ENCODE results near the gene FIZ1.

Gene FIZ1

DNA sequence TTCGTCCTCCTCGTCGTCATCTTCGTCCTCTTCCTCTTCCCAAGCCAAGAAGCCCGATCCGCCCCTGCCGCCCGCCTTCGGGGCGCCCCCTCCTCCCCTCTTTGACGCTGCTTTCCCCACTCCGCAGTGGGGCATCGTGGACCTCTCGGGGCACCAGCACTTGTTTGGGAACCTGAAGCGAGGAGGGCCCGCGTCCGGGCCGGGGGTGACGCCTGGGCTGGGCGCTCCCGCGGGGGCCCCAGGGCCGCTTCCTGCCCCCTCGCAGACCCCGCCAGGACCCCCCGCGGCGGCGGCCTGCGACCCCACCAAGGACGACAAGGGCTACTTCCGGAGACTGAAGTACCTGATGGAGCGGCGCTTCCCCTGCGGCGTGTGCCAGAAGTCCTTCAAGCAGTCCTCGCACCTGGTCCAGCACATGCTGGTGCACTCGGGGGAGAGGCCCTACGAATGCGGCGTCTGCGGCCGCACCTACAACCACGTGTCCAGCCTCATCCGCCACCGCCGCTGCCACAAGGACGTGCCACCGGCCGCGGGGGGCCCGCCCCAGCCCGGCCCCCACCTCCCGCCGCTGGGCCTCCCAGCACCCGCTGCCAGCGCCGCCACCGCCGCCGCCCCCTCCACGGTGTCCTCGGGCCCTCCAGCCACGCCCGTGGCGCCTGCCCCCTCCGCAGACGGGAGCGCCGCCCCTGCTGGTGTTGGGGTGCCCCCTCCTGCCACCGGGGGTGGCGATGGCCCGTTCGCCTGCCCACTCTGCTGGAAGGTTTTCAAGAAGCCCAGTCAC is 14.8 kb upstream of the FIZ1 start:
- no peak for DNase-seq (ENCODE audit: low read depth)

DNA sequence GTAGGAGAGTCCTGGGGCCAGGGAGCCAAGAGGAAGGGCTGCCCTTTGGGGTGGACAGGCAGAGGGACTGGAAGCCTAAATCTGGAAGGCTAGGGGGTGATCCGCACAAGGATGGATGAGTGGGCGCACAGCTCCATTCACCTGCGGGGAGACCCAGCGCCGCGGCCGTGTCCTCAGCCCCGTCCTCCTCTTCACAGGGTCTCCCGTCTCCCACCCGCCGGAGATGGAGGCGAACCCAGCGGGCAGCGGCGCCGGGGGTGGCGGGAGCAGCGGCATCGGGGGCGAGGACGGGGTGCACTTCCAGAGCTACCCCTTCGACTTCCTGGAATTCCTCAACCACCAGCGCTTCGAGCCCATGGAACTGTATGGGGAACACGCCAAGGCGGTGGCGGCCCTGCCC is 14.1 kb upstream of the FIZ1 start:
- DNase-seq (ENCODE audit: low read depth) = no peak

DNA sequence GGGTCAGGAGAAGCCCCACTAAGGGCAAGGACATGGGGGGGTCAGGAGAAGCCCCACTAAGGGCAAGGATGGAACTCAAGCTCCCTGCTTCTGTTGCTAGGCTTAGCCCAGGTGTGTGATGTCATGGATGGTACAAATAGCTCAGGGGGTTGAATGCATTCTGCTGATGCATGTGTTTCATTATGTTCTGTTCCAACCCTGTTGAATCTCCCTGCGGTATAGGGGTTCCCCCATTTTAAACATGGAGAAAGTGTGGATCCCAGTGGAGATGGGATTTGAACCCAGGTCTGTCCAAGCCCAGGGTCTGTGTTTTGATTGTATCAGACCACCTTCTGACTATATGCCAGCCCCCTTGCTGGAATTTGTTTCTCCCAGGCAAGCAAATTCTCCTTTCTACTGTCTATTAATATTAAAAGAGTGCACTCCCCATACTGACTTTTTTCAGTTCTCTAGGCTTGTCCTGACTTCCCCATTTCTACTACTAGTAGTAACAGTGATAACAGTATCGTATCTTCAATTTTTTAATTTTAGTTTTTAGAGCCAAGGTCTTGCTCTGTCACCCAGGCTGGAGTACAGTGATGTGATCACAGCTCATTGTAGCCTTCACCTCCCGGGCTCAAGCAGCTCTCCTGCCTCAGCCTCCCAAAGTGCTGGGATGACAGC is 12.8 kb upstream of the FIZ1 start:
- DNase-seq (ENCODE audit: low read depth) = no peak

DNA sequence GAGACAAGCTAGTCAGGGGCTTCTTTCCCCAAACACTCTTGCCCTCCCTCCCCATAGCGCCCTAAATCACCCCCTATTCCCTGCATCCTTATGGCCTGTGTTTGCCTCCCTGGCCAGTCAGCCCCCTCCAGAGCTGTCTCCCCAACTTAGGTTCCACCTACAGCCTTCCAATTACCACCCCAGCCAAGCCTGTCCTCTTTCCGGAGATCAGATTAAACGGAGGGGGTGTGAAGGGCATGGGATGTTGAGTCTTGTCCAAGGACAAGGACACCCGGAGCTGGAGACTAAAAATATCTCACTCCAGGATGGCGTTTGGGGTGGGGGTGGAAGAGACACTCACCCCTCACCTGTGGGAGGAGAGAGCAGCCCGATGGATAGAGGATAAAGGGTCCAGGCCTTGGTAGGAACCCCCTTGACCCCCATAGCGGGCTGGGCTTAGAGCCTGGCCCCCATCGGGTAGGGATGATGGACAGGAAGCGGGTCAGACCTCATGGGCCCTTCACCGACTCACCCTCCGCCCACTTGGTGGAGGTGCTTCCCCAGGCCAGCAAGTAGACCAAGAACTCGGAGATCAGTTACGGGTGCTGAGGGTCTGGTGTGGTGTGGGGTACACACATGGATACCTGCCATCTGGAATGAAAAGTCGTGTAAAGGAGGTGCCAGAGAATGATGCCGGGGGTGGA is 12.1 kb upstream of the FIZ1 start:
- DNase-seq (ENCODE audit: low read depth) = no peak

DNA sequence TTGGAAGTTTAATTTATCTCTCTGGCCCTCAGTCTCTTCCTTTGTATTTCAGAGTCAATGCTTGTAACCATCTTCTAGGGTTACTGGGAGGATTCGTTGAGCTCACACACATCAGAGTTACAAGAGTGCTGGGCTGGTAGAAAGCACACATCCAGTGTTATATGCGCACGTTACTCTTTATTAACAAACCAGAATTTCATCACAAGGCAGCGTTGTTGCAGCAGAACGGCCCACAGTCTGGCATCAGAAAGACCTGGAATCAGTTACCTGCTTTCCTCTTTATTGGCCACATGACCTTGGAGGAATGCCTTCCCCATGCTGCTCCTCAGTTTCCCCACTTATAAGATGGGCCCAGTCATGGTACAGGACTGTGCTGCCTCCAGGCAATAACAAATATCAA is 10.0 kb upstream of the FIZ1 start:
- DNase-seq (ENCODE audit: low read depth) = no peak

DNA sequence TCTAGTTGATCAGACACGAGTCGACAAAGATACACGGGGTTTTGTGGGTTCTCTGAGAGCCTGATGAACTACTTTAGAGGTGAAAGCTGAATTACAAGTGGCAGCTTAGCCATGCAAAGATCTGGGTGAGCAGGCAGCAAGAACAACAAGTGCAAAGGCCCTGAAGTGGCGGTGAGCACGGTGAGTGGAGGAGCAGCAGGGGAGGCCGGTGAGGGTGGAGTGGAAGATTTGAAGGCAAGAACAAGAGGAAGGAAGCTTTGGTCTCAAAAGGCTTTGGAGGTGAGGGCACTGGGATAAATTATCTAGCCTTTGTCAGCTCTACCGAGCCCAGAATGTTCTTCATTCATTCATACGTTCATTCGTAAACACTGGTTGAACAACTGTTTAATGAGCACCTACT is 7.5 kb upstream of the FIZ1 start:
- DNase-seq (ENCODE audit: low read depth) = no peak

DNA sequence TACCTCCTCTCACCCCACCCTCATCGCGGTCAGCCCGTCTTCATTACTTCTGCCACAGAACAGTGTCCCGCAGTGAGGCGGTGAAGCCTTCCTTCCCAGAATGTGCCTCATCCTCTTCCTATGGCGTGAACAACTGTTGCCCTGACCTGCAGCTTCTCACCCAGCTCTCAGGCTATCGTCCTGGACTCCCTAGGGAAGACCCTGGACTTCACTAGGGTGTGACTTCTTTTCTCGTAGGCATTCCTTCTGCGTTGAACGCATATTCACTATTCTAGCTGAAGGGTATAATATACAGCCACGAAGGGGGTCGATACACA is 7.1 kb upstream of the FIZ1 start:
- DNase-seq (ENCODE audit: low read depth) = no peak

DNA sequence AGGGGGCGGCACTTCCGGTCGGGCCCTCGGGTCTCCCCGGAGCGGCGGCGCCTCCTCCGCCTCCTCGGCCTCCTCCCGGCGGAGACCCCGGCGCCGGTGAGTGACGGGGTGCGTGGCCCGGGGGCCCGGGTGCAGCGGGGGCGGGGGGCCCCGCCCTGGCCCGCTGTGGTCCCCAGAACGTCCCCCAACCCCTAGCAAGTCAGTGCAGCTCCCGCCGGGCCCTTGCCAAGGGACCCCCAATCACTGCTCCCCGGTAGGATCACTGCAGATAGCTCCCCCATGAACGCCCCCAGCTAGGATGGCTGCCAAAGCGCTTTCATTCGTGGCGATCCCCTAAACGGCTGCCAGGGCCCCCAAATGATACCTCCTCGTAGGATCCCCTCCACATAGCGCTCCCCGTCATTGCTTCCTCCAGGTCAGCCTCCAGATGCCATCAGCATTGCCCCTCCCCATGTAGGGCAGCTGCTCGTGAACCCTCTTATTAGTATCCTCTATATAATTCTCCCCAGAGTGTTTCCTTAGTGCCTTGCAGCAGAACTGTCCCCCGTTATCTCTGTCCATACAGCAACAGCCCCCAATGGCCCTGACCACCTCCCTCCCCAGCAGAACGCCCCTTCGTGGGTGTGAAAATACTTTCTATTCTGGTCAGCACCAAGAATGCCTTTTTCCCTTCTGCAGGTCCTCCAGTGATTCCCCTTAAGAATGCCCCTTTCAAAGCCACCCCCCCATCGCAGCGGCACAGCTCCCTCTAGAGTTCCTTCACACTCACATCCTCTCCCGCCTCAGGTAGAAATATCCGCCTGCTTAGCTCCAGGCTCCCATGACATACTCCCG is 6.5 kb upstream of the FIZ1 start, which contains the start of gene ZNF865:
TSS of gene ZNF865 (plus strand) at position 11 of the 834 bp plus-strand sequence. CDS start 7,972 bp downstream, outside the sequence.
- DNase-seq (ENCODE audit: low read depth) = peak; percentile 61

DNA sequence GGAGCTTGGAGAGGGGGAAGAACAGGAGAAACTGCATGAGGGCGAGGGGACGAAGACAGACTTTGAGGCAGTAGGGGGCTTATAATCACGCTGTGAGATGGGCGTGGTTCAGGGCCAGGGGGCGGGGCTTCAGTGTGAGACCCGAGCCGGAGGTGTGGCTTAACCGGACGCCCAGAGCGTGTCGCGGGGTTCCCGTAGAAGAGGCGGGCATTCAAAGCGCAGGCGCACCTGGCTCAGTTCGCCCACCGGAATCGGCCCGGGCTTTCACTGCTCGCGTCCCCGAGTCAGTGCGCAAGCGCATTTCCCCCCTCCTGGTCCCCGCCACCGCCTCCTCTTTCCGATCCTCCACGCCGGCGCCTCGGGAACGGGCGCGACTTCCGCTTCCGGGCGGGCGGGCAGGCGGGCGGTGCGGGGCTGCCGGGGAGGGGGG is 5.9 kb upstream of the FIZ1 start:
- peak; percentile 90 for DNase-seq (ENCODE audit: low read depth)

DNA sequence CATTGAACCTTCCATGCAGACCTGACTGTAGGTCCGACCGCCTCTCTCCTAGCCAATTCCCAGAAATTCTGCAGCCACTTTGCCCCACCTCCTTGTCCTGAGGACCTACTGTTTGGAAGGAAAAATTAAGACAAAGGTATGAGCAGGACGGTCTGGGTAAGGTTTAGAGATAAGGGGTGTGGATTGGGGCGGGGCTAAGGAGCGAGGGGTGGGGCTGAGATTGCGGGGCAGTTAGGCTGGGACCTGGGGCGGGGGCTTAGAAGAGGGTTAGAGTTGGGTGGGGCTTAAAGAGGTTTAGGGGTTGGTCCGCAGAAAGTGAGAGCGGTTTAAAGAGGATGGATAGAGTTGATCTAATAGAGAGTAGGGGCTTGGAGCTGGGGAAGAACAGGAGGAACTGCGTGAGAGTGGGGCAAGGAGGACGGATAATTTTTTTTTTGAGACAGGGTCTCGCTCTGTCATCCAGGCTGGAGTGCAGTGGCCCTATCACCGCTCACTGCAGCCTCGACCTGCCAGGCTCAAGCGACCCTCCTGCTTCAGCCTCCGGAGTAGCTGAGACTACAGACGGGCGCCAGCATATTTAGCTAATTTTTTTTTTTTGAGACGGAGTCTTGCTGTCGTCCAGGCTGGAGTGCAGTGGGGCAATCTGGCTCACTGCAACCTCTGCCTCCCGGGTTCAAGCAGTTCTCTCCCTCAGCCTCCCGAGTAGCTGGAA is 4.4 kb upstream of the FIZ1 start:
- no peak for DNase-seq (ENCODE audit: low read depth)

DNA sequence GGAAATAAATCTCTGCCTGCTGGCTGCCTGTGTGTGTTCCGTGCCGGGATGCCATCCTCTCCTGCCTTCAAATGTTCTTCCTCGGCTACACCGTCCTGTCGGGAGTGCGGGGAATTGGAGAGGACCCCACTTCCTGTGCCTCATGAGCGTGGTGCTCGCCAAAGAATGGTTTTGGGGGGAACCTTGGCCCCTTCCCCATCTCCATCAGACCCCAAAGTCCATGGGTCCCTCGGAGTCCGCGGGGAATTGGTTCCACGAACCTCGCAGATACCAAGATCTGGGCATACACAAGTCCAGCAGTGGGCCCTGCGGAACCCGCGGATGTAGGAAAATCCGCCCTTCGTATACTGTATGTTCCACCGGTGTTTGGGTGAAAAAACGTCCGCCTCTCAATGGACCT is 3.8 kb upstream of the FIZ1 start:
- no peak for DNase-seq (ENCODE audit: low read depth)

DNA sequence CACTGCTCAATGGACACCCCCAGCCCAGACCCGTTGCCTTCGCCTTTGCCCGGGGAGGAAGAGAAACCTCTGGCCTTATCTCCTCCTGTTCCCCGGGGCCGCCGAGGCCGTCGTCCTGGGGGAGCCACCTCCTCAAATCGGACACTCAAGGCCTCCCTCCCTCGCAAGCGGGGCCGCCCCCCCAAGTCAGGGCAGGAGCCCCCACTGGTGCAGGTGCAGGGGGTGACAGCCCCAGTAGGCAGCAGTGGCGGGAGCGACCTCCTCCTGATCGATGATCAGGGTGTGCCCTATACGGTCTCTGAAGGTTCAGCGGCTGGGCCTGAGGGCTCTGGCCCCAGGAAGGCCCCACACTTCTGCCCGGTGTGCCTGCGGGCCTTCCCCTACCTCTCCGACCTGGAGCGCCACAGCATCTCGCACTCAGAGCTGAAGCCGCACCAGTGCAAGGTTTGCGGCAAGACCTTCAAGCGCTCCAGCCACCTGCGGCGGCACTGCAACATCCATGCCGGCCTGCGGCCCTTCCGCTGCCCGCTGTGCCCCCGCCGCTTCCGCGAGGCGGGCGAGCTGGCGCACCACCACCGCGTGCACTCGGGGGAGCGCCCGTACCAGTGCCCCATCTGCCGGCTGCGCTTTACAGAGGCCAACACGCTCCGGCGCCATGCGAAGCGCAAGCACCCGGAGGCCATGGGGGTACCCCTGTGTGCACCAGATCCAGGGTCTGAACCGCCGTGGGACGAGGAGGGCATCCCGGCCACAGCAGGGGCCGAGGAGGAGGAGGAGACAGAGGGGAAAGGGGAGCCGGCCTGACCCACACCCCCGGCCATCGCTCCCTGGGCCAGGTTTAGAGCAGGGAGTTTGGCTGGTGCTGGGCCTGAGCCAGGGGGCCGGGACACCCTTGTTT is 3.0 kb upstream of the FIZ1 start:
- DNase-seq (ENCODE audit: low read depth) = no peak

DNA sequence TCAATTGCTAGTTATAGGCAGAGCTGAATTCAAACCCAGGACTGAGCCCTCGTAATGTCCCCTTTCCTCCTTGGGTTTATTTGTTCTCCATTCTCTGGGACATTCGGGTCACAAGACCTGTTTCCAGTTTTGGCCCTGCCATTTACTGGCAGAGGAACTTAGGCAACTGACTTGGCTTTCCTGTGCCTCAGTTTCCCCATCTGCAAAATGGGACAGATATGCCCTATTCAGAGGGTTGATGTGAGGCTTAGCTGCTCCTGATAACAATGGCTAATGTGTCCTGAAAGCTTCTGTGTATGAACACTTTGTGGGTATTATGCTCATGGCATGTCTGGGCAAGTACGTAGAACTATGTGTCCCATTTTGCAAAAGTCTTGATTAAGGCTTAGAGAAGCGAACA is 1.8 kb upstream of the FIZ1 start:
- DNase-seq (ENCODE audit: low read depth) = no peak

DNA sequence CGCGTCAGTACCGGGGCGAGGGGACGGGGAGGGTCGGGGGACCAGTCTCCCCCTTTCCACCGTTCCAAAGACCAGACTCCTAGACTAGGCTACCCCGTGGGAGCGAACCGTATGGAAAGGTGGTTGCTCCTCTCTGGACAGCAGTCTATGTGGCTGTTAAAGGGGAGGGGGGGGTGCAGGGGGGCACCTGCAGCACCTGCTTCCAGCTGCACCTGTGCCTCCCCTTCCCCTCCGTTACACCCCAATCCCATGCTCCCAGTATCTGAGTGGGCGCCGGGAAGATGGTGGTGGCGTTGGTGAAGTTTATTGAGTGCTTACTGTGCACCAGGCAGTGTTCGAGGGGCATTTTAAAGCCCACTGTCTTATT is 1.3 kb upstream of the FIZ1 start:
- DNase-seq (ENCODE audit: low read depth) = no peak

DNA sequence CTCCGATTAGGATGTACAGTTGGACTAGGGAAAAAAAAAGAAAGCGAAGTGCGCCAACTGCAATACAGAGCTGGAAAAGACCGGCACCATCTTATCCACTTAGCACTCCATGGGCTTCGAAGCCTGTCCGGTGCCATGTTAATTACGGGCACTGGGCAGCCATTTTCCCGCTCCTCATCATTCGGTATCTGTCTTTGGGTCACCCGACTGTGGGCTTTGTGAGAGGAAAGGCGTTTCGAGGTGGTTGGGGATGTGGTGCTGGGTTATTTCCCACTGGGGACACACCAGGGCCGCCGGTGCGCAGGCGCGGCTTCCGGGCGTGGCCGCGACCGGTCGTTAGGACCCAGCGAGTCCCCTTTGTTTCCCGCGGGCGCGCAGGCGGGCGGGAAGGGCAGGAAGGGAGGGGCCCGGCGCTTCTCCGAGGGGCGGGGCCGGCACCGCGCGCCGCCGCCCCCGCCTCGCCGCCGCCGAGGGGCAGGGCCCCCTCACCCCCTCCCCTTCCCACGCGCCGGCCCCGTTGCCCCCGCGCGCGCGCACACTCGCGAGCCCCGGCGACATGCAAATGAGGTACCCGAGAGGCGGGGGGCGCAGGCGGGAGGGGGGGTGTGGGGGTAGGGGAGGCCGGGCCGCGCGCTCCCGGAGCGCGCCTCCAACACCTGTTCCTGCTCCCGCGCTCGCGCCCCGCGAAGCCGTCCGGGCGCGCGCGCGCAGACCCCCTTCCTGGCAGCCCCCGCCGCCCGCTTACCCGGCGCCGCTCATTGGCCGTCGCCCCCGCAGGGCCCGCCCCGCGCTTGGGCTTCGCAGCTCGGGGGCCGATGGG is 735 bp upstream of the FIZ1 start, which contains the start of gene ZNF524:
TSS of gene ZNF524 (plus strand) at position 447 of the 820 bp plus-strand sequence. CDS start 1,825 bp downstream, outside the sequence.
- peak; percentile 87 for DNase-seq (ENCODE audit: low read depth)

DNA sequence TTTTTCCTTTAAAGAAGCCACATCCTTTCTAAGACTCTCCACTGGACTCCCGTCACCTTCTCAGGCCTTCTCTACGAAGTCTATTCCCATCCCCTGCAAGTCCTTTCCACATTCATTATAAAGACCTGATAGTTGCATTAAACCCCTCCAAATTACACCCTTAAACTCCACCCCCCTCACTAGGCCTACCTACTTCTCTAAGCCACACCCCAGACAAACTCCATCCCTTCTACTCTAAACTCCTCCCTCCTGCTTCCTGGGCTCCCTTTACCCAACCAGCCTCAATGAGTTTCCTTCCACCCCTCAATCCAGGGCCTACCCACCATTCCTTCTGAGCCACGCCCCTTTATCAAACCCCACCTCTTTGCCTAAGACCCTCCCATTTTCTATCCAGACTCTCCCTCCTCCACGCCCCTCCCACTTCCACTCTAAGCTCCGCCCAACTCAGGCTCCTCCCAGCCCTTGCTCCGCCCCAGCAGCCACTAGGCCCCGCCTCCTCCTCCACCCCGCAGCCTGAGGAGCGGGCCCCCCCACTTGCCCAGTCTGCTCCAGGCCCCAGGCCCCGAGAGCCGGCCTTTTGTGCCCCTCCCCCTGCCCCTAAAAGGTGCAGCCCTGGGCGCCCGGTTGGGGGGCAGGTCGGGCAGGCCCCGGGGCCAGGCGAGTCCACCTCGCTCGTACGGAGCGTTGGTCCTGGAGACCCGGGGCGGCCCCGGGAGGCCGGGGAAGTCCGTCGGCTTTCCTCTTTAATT is 424 bp downstream of the FIZ1 start:
- DNase-seq (ENCODE audit: low read depth) = peak; percentile 82

DNA sequence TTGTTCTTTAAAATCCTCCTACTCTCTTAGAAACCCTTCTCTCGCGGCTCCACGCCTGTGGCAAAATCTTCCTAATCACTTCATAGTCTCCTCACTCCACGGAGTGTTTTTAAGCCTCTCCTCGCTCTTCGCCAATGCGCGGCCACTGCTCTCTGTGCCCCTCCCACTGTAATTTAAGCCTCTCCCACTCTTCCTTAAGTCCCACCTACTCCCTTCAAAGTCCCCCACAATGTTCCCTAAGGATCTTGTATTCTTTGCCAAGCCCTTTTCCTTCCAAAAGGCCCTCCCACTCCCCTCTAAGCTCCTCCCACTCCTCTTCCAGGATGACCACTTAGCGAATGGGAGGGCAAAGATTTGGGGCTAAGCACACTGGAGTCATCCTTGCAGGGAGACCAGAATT is 1.3 kb downstream of the FIZ1 start:
- no peak for DNase-seq (ENCODE audit: low read depth)

DNA sequence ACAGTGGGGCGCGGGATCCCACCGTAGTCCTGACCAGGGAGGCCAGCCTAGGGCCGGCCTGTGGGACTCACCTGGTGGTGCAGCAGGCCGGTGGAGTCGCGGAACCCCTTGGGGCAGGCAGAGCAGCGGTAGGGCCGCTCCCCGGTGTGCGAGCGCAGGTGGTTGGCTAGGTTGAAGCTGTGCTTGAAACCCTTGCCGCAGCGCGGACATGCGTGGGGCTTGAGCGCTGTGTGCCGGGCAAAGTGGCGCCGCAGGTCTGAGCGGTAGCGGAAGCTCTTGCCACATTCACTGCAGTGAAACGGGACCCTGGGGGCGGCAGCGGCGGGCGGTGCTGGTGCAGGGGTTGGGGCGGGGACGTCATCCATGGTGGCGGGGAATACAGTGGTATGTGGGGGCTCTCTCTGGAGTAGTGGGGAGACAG is 1.8 kb downstream of the FIZ1 start:
- DNase-seq (ENCODE audit: low read depth) = no peak

DNA sequence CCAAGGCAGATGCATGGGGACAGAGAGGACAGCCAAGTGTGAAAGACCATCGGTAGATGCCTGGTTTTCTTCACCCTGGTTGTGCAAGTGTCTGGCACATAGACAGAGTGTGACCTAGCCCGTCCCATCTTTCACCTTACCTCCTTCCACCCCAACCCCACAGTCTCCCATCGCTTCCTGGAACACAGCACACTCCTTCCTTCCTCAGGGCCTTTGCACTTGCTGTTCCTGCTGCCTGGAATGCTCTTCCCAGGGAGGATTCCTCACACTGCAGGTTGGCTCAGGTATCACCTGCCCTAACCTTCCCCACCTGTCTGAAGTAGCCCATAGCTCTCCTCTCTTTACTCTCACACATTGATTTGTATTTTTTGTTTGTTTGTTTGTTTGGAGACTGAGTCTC is 3.0 kb downstream of the FIZ1 start:
- no peak for DNase-seq (ENCODE audit: low read depth)

Data from HS-5 (cell line).